Effector memory CD4-positive, alpha-beta T cell (primary cell): Measurements from ENCODE around the gene TTC31.
"Not testable (repeated sequence)": the region's sequence is repeated elsewhere in the genome, so short reads cannot be mapped to it uniquely, and the experiment has no call there.

Source experiments
- DNase-seq, 3 donors: peaks; one replicate each; pipeline ENCODE4 v3.0.0-alpha.2; 2020
- H3K27ac ChIP-seq: 2 replicates; pipeline ENCODE4 v1.7.0; 2013; ENCODE audit warnings: mild to moderate bottlenecking, low read length, moderate library complexity; ENCODE audit not compliant: insufficient read depth, poor library complexity, severe bottlenecking
- H3K27me3 ChIP-seq: replicated peaks from 2 replicates; pipeline ENCODE4 v1.7.0; 2013; ENCODE audit warnings: mild to moderate bottlenecking, low read length; ENCODE audit not compliant: insufficient read depth, control insufficient read depth, poor library complexity, severe bottlenecking
- H3K36me3 ChIP-seq: 2 replicates; pipeline ENCODE4 v1.7.0; 2013; ENCODE audit warnings: mild to moderate bottlenecking, low read length, moderate library complexity; ENCODE audit not compliant: control insufficient read depth, insufficient read depth
- H3K4me1 ChIP-seq: 2 replicates; pipeline ENCODE4 v1.7.0; 2013; ENCODE audit warnings: low read length, mild to moderate bottlenecking; ENCODE audit not compliant: control insufficient read depth, insufficient read depth, poor library complexity, severe bottlenecking
- H3K4me3 ChIP-seq: 2 replicates; pipeline ENCODE4 v1.7.0; 2013; ENCODE audit warnings: low read length, low read depth, mild to moderate bottlenecking; ENCODE audit not compliant: insufficient read depth, poor library complexity, severe bottlenecking
- H3K9me3 ChIP-seq: 2 replicates; pipeline ENCODE4 v1.7.0; 2013; ENCODE audit warnings: mild to moderate bottlenecking, low read length, moderate library complexity; ENCODE audit not compliant: control insufficient read depth

Gene TTC31

GRCh38 chr2:74457549-74458131 lies 25.2 kb upstream of the TTC31 start:
- Histone ChIP-seq H3K27me3 (no peaks in the 10 kb centered on the region), H3K9me3 (no peaks in the 10 kb centered on the region), H3K4me3 (peak overlapping the region; percentile 69), H3K36me3 (peaks cover 15% of the 10 kb centered on the region), H3K4me1 (peaks cover 23% of the 10 kb centered on the region), H3K27ac (peak overlapping the region; percentile 99)
- peak; percentile 70 to 73 (median 73) for DNase-seq

- Histone ChIP-seq H3K4me3 (peak within 1 kb of the TSS; percentile 69), H3K9me3 (no peaks in the 10 kb centered on the region), H3K4me1 (peaks cover 23% of the 10 kb centered on the region), H3K27me3 (no peaks in the 10 kb centered on the region), H3K27ac (peak within 1 kb of the TSS; percentile 99), H3K36me3 (peaks cover 15% of the 10 kb centered on the region)
- DNase-seq = peak; percentile 98 to 100 (median 100)
Observed at GRCh38 chr2:74458132-74458937, 24.5 kb upstream of the TTC31 start, which contains the start of gene WBP1. TSS of gene WBP1 (plus strand) at chr2:74458438. CDS start at chr2:74458603, 165 bp downstream.

GRCh38 chr2:74458938-74459363 lies 23.9 kb upstream of the TTC31 start:
- no peak for DNase-seq
- Histone ChIP-seq H3K36me3 (peaks cover 15% of the 10 kb centered on the region), H3K27ac (peak overlapping the region; percentile 99), H3K9me3 (no peaks in the 10 kb centered on the region), H3K4me1 (peaks cover 23% of the 10 kb centered on the region), H3K27me3 (no peaks in the 10 kb centered on the region), H3K4me3 (peak overlapping the region; percentile 64)

GRCh38 chr2:74459503-74460118 lies 23.3 kb upstream of the TTC31 start:
- H3K4me1 ChIP-seq = peaks cover 30% of the 10 kb centered on the region
- peak overlapping the region; percentile 27 for H3K27ac ChIP-seq
- DNase-seq, H3K4me3 ChIP-seq, H3K9me3 ChIP-seq, H3K27me3 ChIP-seq: not testable (repeated sequence)
- peaks cover 15% of the 10 kb centered on the region for H3K36me3 ChIP-seq

GRCh38 chr2:74460187-74460586 lies 22.7 kb upstream of the TTC31 start:
- H3K27ac ChIP-seq, H3K9me3 ChIP-seq, H3K27me3 ChIP-seq, H3K4me3 ChIP-seq, DNase-seq: not testable (repeated sequence)
- H3K4me1 ChIP-seq = peaks cover 29% of the 10 kb centered on the region
- peaks cover 15% of the 10 kb centered on the region for H3K36me3 ChIP-seq

GRCh38 chr2:74461187-74462053 lies 21.5 kb upstream of the TTC31 start:
- peaks cover 15% of the 10 kb centered on the region for H3K36me3 ChIP-seq
- peaks cover 17% of the 10 kb centered on the region for H3K4me1 ChIP-seq
- DNase-seq = no peak
- H3K9me3 ChIP-seq = no peaks in the 10 kb centered on the region
- no peak overlapping the region for H3K27ac ChIP-seq
- no peak overlapping the region for H3K4me3 ChIP-seq
- no peaks in the 10 kb centered on the region for H3K27me3 ChIP-seq

- no peaks in the 10 kb centered on the region for H3K9me3 ChIP-seq
- no peaks in the 10 kb centered on the region for H3K27me3 ChIP-seq
Observed at GRCh38 chr2:74462054-74462785, 20.7 kb upstream of the TTC31 start.

GRCh38 chr2:74462786-74463105 lies 20.1 kb upstream of the TTC31 start:
- Histone ChIP-seq H3K4me1 (peaks cover 9% of the 10 kb centered on the region), H3K36me3 (peaks cover 15% of the 10 kb centered on the region), H3K4me3 (no peak overlapping the region), H3K9me3 (no peaks in the 10 kb centered on the region), H3K27ac (no peak overlapping the region), H3K27me3 (no peaks in the 10 kb centered on the region)
- DNase-seq = no peak

More at GRCh38 chr2:74462054-74462785, 20.7 kb upstream of the TTC31 start:
- Histone ChIP-seq H3K36me3 (peaks cover 15% of the 10 kb centered on the region), H3K27ac (no peak overlapping the region), H3K4me3 (no peak overlapping the region), H3K4me1 (peaks cover 9% of the 10 kb centered on the region)
- no peak for DNase-seq

GRCh38 chr2:74464406-74464805 lies 18.5 kb upstream of the TTC31 start:
- H3K4me1 ChIP-seq = peaks cover 9% of the 10 kb centered on the region
- H3K9me3 ChIP-seq = no peaks in the 10 kb centered on the region
- no peaks in the 10 kb centered on the region for H3K27me3 ChIP-seq
- DNase-seq = no peak
- H3K36me3 ChIP-seq = peaks cover 15% of the 10 kb centered on the region
- H3K4me3 ChIP-seq = peak overlapping the region; percentile 89
- peak overlapping the region; percentile 92 for H3K27ac ChIP-seq
